IMR-90 (cell line): ENCODE results near the gene EDARADD. TPM values are rescaled to one million over a fixed set of nuclear protein-coding genes. Genes with fewer than 3 reads are reported as not detected.

Experiments
- ATAC-seq: fragments of 200-7000 bp; cut with Tn5 transposase; 2 replicates; pipeline ENCODE4 v1.9.1; 2020; ENCODE audit warnings: low read depth, mild to moderate bottlenecking, moderate library complexity
- BruUV-seq: library from RNA; stranded (reverse); fragments of 400-500 nt; replicated peaks from 2 replicates; lab custom pipeline; 2021; lab: Mats Ljungman, UMichigan
- CTCF ChIA-PET: fragments of 300-600 bp; formaldehyde crosslinking; extraction: SDS; loops from one replicate; lab custom pipeline; 2021; ENCODE audit warnings: antibody characterized with exemption; lab: Yijun Ruan, JAX
- POLR2A ChIA-PET: fragments of 300-600 bp; sonication (Branson Sonifier 250); formaldehyde crosslinking; loops from one replicate; lab custom pipeline; 2022; ENCODE audit warnings: antibody characterized with exemption; ENCODE audit not compliant: unreplicated experiment; lab: Charles Lee
- DNase-seq: peaks from one replicate; pipeline ENCODE4 v3.0.0; 2013
- H2AFZ ChIP-seq: replicated peaks from 2 replicates; pipeline ENCODE3; 2013; ENCODE audit warnings: low read length, mild to moderate bottlenecking; ENCODE audit not compliant: poor library complexity
- H2AK5ac ChIP-seq: 2 replicates; pipeline ENCODE4 v1.6.1; 2013; ENCODE audit warnings: low read depth, low read length, inconsistent platforms
- H2AK9ac ChIP-seq: replicated peaks from 2 replicates; pipeline ENCODE3; 2013; ENCODE audit warnings: mild to moderate bottlenecking, low read depth, low read length, moderate library complexity; ENCODE audit not compliant: poor library complexity
- H2BK120ac ChIP-seq: 2 replicates; pipeline ENCODE4 v1.6.1; 2013; ENCODE audit warnings: low read depth, low read length, inconsistent platforms
- H2BK15ac ChIP-seq: 3 replicates; pipeline ENCODE4 v1.6.1; 2013; ENCODE audit warnings: low read depth, low read length, inconsistent platforms
- H2BK20ac ChIP-seq: 2 replicates; pipeline ENCODE4 v1.6.1; 2013; ENCODE audit warnings: low read depth, mild to moderate bottlenecking, inconsistent platforms, low read length, moderate library complexity
- H2BK5ac ChIP-seq: 2 replicates; pipeline ENCODE4 v1.6.1; 2013; ENCODE audit warnings: mild to moderate bottlenecking, low read depth, low read length, inconsistent platforms; ENCODE audit not compliant: poor library complexity, severe bottlenecking
- H3K14ac ChIP-seq: replicated peaks from 2 replicates; pipeline ENCODE4 v1.6.1; 2013; ENCODE audit warnings: low read depth, low read length, inconsistent platforms
- H3K18ac ChIP-seq: 2 replicates; pipeline ENCODE4 v1.6.1; 2013; ENCODE audit warnings: low read depth, low read length, control low read depth
- H3K23ac ChIP-seq: 2 replicates; pipeline ENCODE4 v1.6.1; 2013; ENCODE audit warnings: low read depth, low read length, inconsistent platforms
- H3K27ac ChIP-seq: 2 replicates; pipeline ENCODE4 v1.5.1; 2013; ENCODE audit warnings: mild to moderate bottlenecking, control low read depth, low read length; ENCODE audit not compliant: insufficient read depth
- H3K27me3 ChIP-seq: 2 replicates; pipeline ENCODE4 v1.6.1; 2013; ENCODE audit warnings: low read length; ENCODE audit not compliant: control insufficient read depth, insufficient read depth
- H3K36me3 ChIP-seq: 2 replicates; pipeline ENCODE4 v1.6.1; 2013; ENCODE audit warnings: low read length, mixed read lengths; ENCODE audit not compliant: control insufficient read depth, insufficient read depth
- H3K4ac ChIP-seq: 2 replicates; pipeline ENCODE4 v1.6.1; 2013; ENCODE audit warnings: low read depth, low read length, inconsistent platforms
- H3K4me1 ChIP-seq: 2 replicates; pipeline ENCODE4 v1.6.1; 2013; ENCODE audit warnings: low read length, mixed read lengths; ENCODE audit not compliant: control insufficient read depth, insufficient read depth
- H3K4me2 ChIP-seq: 2 replicates; pipeline ENCODE4 v1.6.1; 2013; ENCODE audit warnings: low read depth, mild to moderate bottlenecking, control low read depth, low read length, moderate library complexity
- H3K4me3 ChIP-seq: 2 replicates; pipeline ENCODE4 v1.5.1; 2013; ENCODE audit warnings: low read depth, mild to moderate bottlenecking, control low read depth, low read length, moderate library complexity; ENCODE audit not compliant: insufficient read depth
- H3K56ac ChIP-seq: 2 replicates; pipeline ENCODE4 v1.6.1; 2013; ENCODE audit warnings: low read length, inconsistent platforms; ENCODE audit not compliant: insufficient read depth; ENCODE audit errors: extremely low read depth
- H3K79me1 ChIP-seq, 2 experiments: 2 replicates each; pipeline ENCODE4 v1.6.1; 2013; ENCODE audit warnings: low read length in 2 of 2, inconsistent platforms in 1 of 2, low read depth in 1 of 2
- H3K9ac ChIP-seq: 2 replicates; pipeline ENCODE4 v1.6.1; 2013; ENCODE audit warnings: low read depth, low read length, control low read depth
- H3K9me1 ChIP-seq: 2 replicates; pipeline ENCODE4 v1.6.1; 2013; ENCODE audit warnings: low read length, inconsistent platforms; ENCODE audit not compliant: insufficient read depth
- H3K9me3 ChIP-seq: 2 replicates; pipeline ENCODE4 v1.6.1; 2013; ENCODE audit warnings: low read length; ENCODE audit not compliant: control insufficient read depth, insufficient read depth
- H4K20me1 ChIP-seq: 2 replicates; pipeline ENCODE4 v1.6.1; 2013; ENCODE audit warnings: low read length, inconsistent platforms; ENCODE audit not compliant: insufficient read depth
- H4K5ac ChIP-seq: 2 replicates; pipeline ENCODE4 v1.6.1; 2013; ENCODE audit warnings: mild to moderate bottlenecking, low read depth, low read length, control low read depth
- H4K8ac ChIP-seq, 2 experiments: 2 replicates each; pipeline ENCODE4 v1.6.1; 2013; ENCODE audit warnings: low read depth in 2 of 2, low read length in 2 of 2, control low read depth in 1 of 2, inconsistent platforms in 1 of 2
- H4K91ac ChIP-seq: 2 replicates; pipeline ENCODE4 v1.6.1; 2013; ENCODE audit warnings: low read depth, low read length, inconsistent platforms; ENCODE audit not compliant: insufficient read depth
- NFE2L2 ChIP-seq: fragments of 150-350 bp; IDR thresholded peaks from 2 replicates; pipeline ENCODE4 v1.6.1; 2016; ENCODE audit warnings: low read depth, mild to moderate bottlenecking, low read length
- USF2 ChIP-seq: fragments of 150-350 bp; IDR thresholded peaks from 2 replicates; pipeline ENCODE4 v1.6.1; 2017; ENCODE audit warnings: mild to moderate bottlenecking, antibody characterized with exemption, low read length, low read depth
- WGBS, 2 experiments: methylation state at CpG; one replicate each; pipeline versions ENCODE4 v1.1.5 to v1.1.7; 2013; ENCODE audit warnings: missing lambda C conversion rate in 2 of 2; ENCODE audit not compliant: insufficient read length in 1 of 2; ENCODE audit errors: extremely low coverage in 2 of 2; 5-methylcytosine and 5-hydroxymethylcytosine counted together
- dilution Hi-C: fragments of 300-500 bp; cut with HindIII; formaldehyde crosslinking; loops from one replicate; pipeline ENCODE4 v1.14.3; 2018; ENCODE audit warnings: low sequenced_read_pairs; ENCODE audit not compliant: unreplicated experiment
- in situ Hi-C: fragments of 300-500 bp; cut with MboI; formaldehyde crosslinking; loops from 3 replicates; pipeline ENCODE4 v1.14.3; 2019; ENCODE audit warnings: low sequenced_read_pairs, inconsistent platforms, mixed read lengths
- intact Hi-C: fragments of 100-400 bp; cut with micrococcal nuclease; formaldehyde crosslinking; loops from 2 replicates; pipeline ENCODE4 v1.10.0; 2022
- polyA plus RNA-seq, 3 experiments: library from polyadenylated mRNA; depleted of rRNA; stranded (reverse); fragments of >200 nt; gene quantifications; 2 replicates each; pipeline ENCODE4 v1.2.3, GENCODE V29; 2012; ENCODE audit warnings: low replicate concordance in 1 of 3
- total RNA-seq: library from RNA; depleted of rRNA; stranded (reverse); fragments of >200 nt; gene quantifications from 2 replicates; pipeline ENCODE4 v1.2.3, GENCODE V29; 2012

Gene EDARADD
- total and polyA plus RNA-seq, 2 of the 4 experiments (the other 2 are of a cell fraction), result not detected

GRCh38 chr1:236469466-236469865, 75.4 kb downstream of the EDARADD start:
- ChIA-PET CTCF (interaction anchor here (0.6 kb wide), 1 partner anchor 260 kb away, joined by 3 read pairs; no protein-coding TSS in a partner anchor), POLR2A (no interaction called here)
- H2BK15ac ChIP-seq, result no peak overlapping the region
- H3K36me3 ChIP-seq, result no peaks in the 10 kb centered on the region
- no peak overlapping the region for H3K56ac ChIP-seq
- no peak overlapping the region for H2BK5ac ChIP-seq
- no peak overlapping the region for H2AK5ac ChIP-seq
- no TSS peak for BruUV-seq
- no peaks in the 10 kb centered on the region for H3K79me1 ChIP-seq
- no peak overlapping the region for H4K91ac ChIP-seq
- no peak overlapping the region for H3K4ac ChIP-seq
- H3K18ac ChIP-seq, result no peak overlapping the region
- ATAC-seq, result no peak
- no peak overlapping the region for H2AFZ ChIP-seq
- no peak overlapping the region for H3K4me2 ChIP-seq
- no peaks in the 10 kb centered on the region for H3K4me1 ChIP-seq
- no peak overlapping the region for H2BK20ac ChIP-seq
- no peaks in the 10 kb centered on the region for H4K20me1 ChIP-seq
- no peak overlapping the region for H4K8ac ChIP-seq
- TF ChIP-seq USF2, result no peak
- TF ChIP-seq NFE2L2, result no peak
- WGBS, 2 experiments, result no CpG with 5 or more reads among the region's 6 CpGs
- intact Hi-C loops (no loop called here), in situ Hi-C loops (no loop called here), dilution Hi-C loops (no loop called here)
- H2BK120ac ChIP-seq, result no peak overlapping the region
- H4K5ac ChIP-seq, result no peak overlapping the region
- no peaks in the 10 kb centered on the region for H3K9me1 ChIP-seq
- no peak overlapping the region for H2AK9ac ChIP-seq
- no peak overlapping the region for H3K4me3 ChIP-seq
- no peak overlapping the region for H3K14ac ChIP-seq
- DNase-seq, result no peak
- no peaks in the 10 kb centered on the region for H3K9me3 ChIP-seq
- peaks cover 4% of the 10 kb centered on the region; the same call in 1 of the 2 replicates for H3K27me3 ChIP-seq
- H3K9ac ChIP-seq, result no peak overlapping the region
- H3K23ac ChIP-seq, result no peak overlapping the region
- H3K27ac ChIP-seq, result no peak overlapping the region
